GM19193 (cell line): ENCODE measurements around the gene ZNF189.

Experiments
- POLR2A ChIP-seq: IDR thresholded peaks from 4 replicates; pipeline ENCODE4 v1.6.1; 2011; ENCODE audit not compliant: insufficient read depth, insufficient read length; ENCODE audit errors: extremely low read depth

Gene ZNF189

GRCh38 chr9:101398068-101398929 is at the start of gene ZNF189, which contains the start of gene MRPL50:
ZNF189 (plus strand) TSS chr9:101398851; CDS start chr9:101399157, 306 bp downstream.
MRPL50 (minus strand) TSS chr9:101398618; CDS start chr9:101398592, 26 bp downstream.
- peak; percentile 94 for TF ChIP-seq POLR2A

DNA sequence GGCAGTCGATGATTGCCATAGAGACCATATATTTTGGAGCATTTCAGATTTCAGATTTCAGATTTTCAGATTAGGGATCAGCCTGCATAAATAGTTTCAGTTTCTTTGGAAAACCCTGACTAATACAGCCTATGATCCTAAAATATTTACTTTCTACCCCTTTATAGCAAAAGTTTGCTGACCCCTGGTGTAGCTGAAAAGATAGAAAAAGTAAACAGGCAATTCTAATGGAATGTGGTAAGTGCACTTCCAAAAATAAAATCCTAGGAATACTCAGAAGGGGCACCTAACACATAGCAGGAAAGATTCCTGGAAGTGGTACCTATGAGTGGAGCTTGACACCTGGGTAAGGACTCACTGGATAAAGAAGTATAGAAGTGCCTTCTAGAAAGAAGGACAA is 48.4 kb upstream of the ZNF189 start:
- no peak for TF ChIP-seq POLR2A

DNA sequence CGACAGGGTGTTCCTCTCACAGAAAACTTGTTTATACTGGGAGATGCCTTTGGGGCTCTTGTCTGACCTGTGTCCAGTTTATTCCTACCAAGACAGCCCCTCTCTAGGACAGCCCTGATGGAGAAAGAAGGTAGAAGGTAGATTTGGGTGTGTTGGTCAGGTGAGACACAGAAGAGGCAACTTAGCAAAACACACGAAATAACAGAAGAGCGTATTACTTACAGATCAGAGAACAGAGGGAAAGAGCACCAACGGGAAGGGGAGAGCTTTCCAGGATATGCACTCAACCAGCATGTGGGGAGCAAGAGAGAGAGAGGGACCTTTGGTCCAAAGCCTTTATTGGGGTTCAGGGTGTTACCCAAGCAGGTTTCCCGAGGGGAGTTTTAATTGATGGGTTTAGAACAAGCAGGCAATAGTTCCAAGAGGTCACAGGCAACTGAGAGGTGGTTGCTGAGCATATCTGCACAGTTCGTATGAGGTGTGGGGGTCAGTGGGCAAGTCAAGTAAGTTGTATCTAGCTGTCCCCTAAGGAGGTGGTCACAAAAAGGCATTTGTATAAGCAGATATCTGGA is 45.7 kb upstream of the ZNF189 start:
- TF ChIP-seq POLR2A = no peak

DNA sequence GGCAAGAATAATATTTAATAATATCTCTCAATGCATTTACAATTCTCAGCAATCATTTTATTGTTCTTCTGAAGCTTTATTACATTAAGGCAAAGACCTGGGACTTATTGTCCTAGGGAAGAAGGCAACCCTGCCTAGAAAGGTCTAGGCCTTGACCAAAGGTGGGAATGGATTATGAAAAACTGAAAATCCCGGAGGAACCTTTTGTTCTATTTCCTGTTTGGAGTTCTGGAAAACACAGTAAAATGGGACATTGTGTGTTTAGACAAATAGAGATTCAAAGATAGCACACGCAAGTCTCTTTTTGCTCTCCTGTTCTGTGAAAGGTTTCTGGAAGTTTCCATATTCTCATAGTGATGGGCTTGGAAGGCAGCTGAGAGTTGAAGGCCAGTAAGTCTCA is 45.0 kb upstream of the ZNF189 start:
- TF ChIP-seq POLR2A = no peak

- no peak for TF ChIP-seq POLR2A
Measured at GRCh38 chr9:101354143-101354764, 44.4 kb upstream of the ZNF189 start.

GRCh38 chr9:101354765-101355708 is 43.6 kb upstream of the ZNF189 start:
- TF ChIP-seq POLR2A = no peak

DNA sequence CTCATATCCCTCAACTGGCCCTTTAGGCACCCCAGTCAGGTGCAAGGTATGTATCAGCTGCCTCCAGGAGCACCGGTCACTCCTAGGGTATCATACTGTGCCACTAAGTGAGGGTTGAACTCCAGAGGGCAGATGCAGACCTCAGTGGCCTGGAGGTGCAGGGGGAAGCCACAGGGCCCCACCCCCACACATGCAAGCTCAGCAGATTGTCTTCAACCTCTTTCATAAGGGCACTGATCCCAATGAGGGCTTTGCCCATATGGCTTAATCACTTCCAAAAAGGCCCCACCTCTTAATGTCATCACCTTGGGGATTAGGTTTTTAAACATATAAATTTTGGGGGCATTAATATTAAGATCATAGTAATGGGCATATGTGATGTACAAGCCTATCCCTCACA is 42.0 kb upstream of the ZNF189 start:
- TF ChIP-seq POLR2A = no peak

DNA sequence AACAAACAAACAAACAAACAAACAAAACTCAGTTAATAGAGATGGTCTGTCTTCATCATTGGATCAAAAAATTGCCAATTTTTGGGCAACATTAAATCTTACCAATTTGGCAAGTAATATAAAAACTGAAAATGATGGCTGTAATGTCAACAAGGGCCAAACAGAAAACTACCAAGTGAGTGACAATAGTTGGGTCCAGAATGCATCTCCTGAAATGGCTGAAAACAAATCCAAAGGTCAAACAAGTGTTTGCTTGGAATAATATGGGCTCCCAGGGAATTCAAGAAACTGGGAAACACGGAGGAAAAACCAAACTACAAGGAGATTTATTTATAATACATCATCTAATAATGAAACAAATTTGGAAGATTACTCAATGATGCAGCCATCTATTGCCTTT is 39.0 kb upstream of the ZNF189 start:
- TF ChIP-seq POLR2A = no peak

DNA sequence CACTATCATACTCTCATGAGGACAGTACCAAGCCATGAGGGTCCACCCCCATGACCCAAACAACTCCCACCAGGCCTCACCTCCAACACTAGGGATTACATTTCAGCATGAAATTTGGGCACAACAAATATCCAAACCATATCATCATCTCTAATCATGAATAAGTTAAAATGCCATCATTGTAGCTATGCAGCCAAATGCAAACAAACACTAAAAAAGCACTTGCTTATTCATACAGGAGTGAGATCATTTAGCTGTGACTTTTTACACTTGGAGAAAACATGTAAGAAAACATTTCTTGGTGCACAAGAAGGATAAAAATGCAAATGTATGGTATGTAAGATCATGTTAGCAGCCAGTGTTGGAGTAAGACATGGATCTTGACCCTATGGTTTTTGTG is 38.0 kb upstream of the ZNF189 start:
- TF ChIP-seq POLR2A = no peak

GRCh38 chr9:101362450-101362849 is 36.2 kb upstream of the ZNF189 start:
- no peak for TF ChIP-seq POLR2A

DNA sequence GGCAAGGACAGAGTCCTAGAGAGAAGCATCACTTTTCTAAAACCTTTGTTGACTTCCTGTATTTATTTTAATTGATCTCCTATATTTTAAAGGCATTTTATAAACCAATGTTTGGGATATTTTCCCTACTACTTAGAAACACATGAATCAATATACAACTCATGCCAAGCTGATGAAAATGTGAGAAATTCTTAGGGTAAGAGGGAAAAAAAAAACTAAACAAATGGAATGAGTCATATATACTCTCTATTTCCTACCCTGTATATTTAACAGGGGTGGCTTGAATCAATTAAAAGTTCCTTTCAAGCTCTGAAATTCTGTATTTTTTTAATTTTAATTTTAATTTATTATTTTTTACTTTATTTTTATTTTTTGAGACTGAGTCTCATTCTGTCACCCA is 33.5 kb upstream of the ZNF189 start:
- no peak for TF ChIP-seq POLR2A

DNA sequence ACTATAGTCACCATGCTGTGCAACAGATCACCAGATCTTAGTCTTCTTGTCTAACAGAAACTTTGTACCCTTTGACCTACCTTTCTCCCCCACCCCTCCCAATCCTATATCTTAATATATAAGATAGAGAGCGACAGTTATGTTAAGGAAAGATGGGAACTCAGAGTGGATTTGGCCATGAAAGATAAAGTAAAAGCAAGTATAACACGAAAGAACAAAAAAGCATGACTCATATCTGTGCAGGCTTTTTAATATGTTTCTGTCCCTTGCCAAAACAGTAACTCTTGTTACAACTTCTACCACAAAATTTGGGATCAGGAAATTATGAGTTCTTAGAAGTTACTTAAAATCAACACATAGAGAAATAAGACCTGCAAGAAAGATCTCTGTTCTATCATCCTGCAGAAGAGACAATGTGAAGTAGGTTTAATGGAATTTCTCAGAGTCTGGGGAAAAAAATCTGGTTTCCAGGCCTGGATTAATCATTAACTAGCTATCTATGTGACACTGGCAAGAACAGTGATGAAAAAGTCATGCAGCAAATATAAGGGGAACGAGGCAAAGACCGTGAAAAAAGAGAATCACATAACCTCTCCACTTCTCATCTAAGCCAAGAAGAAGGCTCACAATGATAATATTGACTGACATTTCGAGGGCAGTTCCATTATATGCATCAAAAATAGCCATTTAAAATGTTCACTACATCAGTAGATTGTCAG is 32.5 kb upstream of the ZNF189 start:
- no peak for TF ChIP-seq POLR2A

DNA sequence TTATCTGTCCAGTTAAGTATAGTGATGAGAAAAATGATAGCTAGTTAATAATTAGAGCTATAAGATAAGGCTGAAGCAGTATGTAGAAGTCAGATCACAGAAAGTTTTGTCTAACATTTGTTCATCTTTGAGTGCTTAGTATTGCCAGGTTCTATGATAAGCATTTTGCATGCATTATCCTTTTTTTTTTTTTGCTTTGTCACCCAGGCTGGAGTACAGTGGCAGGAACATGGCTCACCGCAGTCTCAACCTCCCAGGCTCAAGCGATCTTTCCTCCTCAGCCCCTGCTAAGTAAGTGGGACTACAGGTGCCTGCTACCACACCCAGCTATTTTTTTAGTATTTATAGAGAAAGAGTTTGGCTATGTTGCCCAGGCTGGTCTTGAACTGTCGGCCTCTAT is 31.3 kb upstream of the ZNF189 start:
- TF ChIP-seq POLR2A = no peak

GRCh38 chr9:101369286-101369685 is 29.4 kb upstream of the ZNF189 start:
- no peak for TF ChIP-seq POLR2A
